ENCODE measurements around the gene PHRF1.

PHRF1 gene

DNA sequence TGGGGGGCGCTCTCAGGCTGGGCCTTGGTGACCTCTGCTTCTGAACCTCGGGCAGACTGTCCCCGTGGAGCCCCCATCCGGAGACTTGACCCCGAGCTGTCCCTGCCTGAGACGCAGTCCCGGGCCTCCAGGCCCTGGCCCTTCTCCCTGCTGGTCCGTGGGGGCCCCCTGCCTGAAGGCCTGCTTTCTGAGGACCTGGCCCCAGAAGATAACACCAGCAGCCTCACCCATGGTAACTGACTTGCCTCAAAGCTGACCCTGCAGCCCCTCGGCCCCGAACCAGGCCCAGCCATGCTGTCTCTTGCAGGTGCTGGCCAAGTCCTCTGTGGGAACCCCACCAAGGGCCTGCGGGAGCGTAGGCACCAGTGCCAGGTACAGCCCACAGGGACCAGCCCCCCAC is 24.7 kb upstream of the PHRF1 start:
- no CpG with 5 or more reads among the region's 12 CpGs for WGBS (ENCODE audit: extremely low coverage, insufficient coverage, low lambda C conversion rate)
- H4K8ac ChIP-seq (ENCODE audit: low read depth, low read length) = no peak overlapping the region
- H2BK5ac ChIP-seq (ENCODE audit: low read length) = no peak overlapping the region
- no peaks in the 10 kb centered on the region for H3K79me1 ChIP-seq (ENCODE audit: low read length)
- no peak overlapping the region for H2BK15ac ChIP-seq (replicated peaks; ENCODE audit: low read depth)
- DNase-seq = no peak
- no peak overlapping the region for H3K4me2 ChIP-seq (ENCODE audit: low read length)
- no peaks in the 10 kb centered on the region for H3K36me3 ChIP-seq (ENCODE audit: control insufficient read depth, insufficient read depth, low read length)
- no peak overlapping the region for H3K4me3 ChIP-seq (ENCODE audit: low read length)
- no peak overlapping the region for H3K18ac ChIP-seq (ENCODE audit: low read length)
- H3K9ac ChIP-seq (ENCODE audit: low read length) = no peak overlapping the region
- H2AK5ac ChIP-seq (ENCODE audit: low read length) = no peak overlapping the region
- H3K27me3 ChIP-seq (ENCODE audit: insufficient read depth, low read length, poor library complexity) = peaks cover 9% of the 10 kb centered on the region
- H3K79me2 ChIP-seq (ENCODE audit: control insufficient read depth, insufficient read depth, low read length) = no peaks in the 10 kb centered on the region
- no peak overlapping the region for H3K23ac ChIP-seq (ENCODE audit: low read length)
- H3K4me1 ChIP-seq (ENCODE audit: control insufficient read depth, low read depth, low read length) = no peaks in the 10 kb centered on the region
- H3K27ac ChIP-seq (ENCODE audit: low read depth, low read length) = no peak overlapping the region
- no peak overlapping the region for H4K5ac ChIP-seq (ENCODE audit: low read length)
- H2BK120ac ChIP-seq (ENCODE audit: low read depth, low read length) = no peak overlapping the region
- H3K4ac ChIP-seq (ENCODE audit: low read depth, low read length) = no peak overlapping the region
- no peak overlapping the region for H3K56ac ChIP-seq (ENCODE audit: low read length)

DNA sequence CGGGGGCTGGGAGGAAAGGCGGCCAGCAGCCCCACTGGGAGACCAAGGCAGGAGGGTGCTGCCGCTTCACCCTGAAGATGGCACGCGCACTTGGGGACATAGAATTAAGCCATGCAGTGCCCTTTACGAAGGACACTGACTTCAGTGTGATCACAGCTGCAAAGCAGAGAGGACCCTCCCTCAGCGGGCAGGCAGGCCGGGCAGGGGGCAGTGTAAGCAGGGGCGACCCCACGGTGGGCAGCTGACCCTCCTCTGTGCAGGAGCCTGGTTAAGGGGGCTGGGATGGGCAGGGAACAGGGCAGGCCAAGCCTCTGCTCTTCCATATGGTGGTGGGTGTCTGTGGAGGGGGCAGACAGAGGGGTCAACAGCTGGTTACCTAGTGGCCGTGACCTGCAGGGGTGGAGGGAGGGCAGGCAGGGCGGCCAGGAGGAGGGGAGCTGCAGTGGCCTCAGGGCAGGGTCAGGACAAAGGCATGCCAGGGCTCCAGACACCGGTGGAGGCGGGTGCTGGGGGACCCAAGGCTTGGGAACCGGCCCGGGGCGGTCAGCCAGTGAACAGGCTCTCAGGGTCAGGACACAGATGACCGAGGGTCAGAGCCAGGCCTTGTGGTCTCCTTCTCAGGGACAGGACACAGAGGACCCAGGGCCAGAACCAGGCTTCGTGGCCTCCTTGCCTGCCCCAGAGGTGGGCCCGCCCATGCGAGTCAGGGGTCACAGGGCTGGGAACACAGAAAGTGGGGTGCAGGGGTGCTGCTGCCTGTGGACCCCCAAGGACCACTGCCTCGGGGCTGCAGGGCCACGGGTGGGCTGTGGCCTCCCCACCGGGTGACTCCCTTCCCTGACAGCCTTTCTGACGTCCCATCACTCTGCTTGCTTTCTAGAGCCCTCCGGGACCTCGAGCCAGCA is 22.9 kb upstream of the PHRF1 start:
- H3K18ac ChIP-seq (ENCODE audit: low read length) = no peak overlapping the region
- H2AK5ac ChIP-seq (ENCODE audit: low read length) = no peak overlapping the region
- no peak overlapping the region for H3K27ac ChIP-seq (ENCODE audit: low read depth, low read length)
- H3K27me3 ChIP-seq (ENCODE audit: insufficient read depth, low read length, poor library complexity) = peaks cover 10% of the 10 kb centered on the region
- H3K4me2 ChIP-seq (ENCODE audit: low read length) = no peak overlapping the region
- no peak for DNase-seq
- no peaks in the 10 kb centered on the region for H3K36me3 ChIP-seq (ENCODE audit: control insufficient read depth, insufficient read depth, low read length)
- no peak overlapping the region for H3K4ac ChIP-seq (ENCODE audit: low read depth, low read length)
- H3K79me1 ChIP-seq (ENCODE audit: low read length) = no peaks in the 10 kb centered on the region
- no peak overlapping the region for H3K56ac ChIP-seq (ENCODE audit: low read length)
- H3K23ac ChIP-seq (ENCODE audit: low read length) = no peak overlapping the region
- WGBS (ENCODE audit: extremely low coverage, insufficient coverage, low lambda C conversion rate) = no CpG with 5 or more reads among the region's 27 CpGs
- H3K79me2 ChIP-seq (ENCODE audit: control insufficient read depth, insufficient read depth, low read length) = no peaks in the 10 kb centered on the region
- no peak overlapping the region for H2BK120ac ChIP-seq (ENCODE audit: low read depth, low read length)
- H4K5ac ChIP-seq (ENCODE audit: low read length) = no peak overlapping the region
- no peak overlapping the region for H3K9ac ChIP-seq (ENCODE audit: low read length)
- H3K4me1 ChIP-seq (ENCODE audit: control insufficient read depth, low read depth, low read length) = no peaks in the 10 kb centered on the region
- no peak overlapping the region for H2BK15ac ChIP-seq (replicated peaks; ENCODE audit: low read depth)
- H3K4me3 ChIP-seq (ENCODE audit: low read length) = no peak overlapping the region
- no peak overlapping the region for H2BK5ac ChIP-seq (ENCODE audit: low read length)
- H4K8ac ChIP-seq (ENCODE audit: low read depth, low read length) = no peak overlapping the region

DNA sequence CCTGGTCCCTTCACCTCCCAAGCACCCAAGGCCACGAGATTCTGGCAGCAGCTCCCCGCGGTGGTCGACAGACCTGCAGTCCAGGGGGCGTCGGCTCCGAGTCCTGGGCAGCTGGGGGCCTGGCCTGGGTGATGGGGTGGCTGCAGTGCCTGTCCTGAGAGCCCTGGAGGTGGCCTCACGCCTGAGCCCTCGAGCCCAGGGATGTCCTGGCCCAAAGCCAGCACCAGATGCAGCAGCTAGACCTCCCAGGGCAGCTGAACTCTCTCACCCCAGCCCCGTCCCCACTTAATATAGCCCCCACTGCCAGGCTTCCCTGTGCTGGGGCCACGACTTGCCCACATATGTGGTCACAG is 22.3 kb upstream of the PHRF1 start:
- Histone ChIP-seq H4K5ac (ENCODE audit: low read length) (no peak overlapping the region), H3K4ac (ENCODE audit: low read depth, low read length) (no peak overlapping the region), H3K36me3 (ENCODE audit: control insufficient read depth, insufficient read depth, low read length) (no peaks in the 10 kb centered on the region), H3K4me1 (ENCODE audit: control insufficient read depth, low read depth, low read length) (no peaks in the 10 kb centered on the region), H3K79me1 (ENCODE audit: low read length) (no peaks in the 10 kb centered on the region), H3K9ac (ENCODE audit: low read length) (no peak overlapping the region), H4K8ac (ENCODE audit: low read depth, low read length) (no peak overlapping the region), H3K27ac (ENCODE audit: low read depth, low read length) (no peak overlapping the region), H3K4me3 (ENCODE audit: low read length) (no peak overlapping the region), H2BK120ac (ENCODE audit: low read depth, low read length) (no peak overlapping the region), H2AK5ac (ENCODE audit: low read length) (no peak overlapping the region), H3K23ac (ENCODE audit: low read length) (no peak overlapping the region), H2BK5ac (ENCODE audit: low read length) (no peak overlapping the region), H3K79me2 (ENCODE audit: control insufficient read depth, insufficient read depth, low read length) (no peaks in the 10 kb centered on the region), H3K27me3 (ENCODE audit: insufficient read depth, low read length, poor library complexity) (peaks cover 10% of the 10 kb centered on the region), H3K56ac (ENCODE audit: low read length) (no peak overlapping the region), H3K18ac (ENCODE audit: low read length) (no peak overlapping the region), H2BK15ac (replicated peaks; ENCODE audit: low read depth) (no peak overlapping the region), H3K4me2 (ENCODE audit: low read length) (no peak overlapping the region)
- DNase-seq = no peak
- WGBS (ENCODE audit: extremely low coverage, insufficient coverage, low lambda C conversion rate) = no CpG with 5 or more reads among the region's 11 CpGs

DNA sequence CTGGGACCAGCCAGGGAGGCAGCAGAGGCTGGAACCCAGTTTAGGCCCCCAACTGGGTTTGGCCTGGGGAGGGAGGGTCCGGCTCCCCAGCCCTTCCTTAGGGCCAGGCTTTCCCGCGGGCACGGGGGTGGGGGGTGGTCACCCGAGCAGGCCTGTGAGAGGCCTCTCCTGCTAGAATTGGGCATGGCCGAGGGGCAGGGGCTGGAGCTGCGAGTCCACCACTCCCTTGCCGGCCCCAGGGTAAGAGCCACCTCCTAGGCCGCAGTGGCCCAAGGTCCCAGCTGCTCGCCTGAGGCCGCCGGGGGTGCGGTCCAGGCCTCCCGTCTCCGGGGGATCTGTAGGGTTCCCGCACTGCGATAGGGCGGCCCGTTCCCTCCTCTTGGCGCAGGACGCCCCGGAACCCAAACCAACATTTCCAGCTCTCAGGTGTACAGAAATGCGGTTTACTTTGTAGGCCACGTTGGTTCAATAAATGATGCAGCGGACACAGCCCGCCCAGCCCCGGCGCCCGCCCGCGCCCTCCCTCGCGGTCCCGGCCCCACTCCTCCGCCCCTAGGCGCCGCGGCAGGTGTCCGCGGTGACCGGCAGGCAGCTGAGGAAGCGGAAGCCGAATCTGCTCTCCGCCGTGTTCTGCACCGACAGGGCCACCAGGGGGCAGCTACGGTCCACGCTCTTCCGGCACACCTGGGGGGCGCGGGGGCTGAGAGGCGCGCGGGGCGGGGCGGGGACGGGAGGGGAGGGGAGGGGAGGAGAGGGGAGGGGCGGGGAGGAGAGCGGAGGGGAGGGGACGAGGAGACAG is 21.6 kb upstream of the PHRF1 start:
- no peak overlapping the region for H2BK5ac ChIP-seq (ENCODE audit: low read length)
- H3K18ac ChIP-seq (ENCODE audit: low read length) = no peak overlapping the region
- H3K23ac ChIP-seq (ENCODE audit: low read length) = no peak overlapping the region
- no peak overlapping the region for H3K4ac ChIP-seq (ENCODE audit: low read depth, low read length)
- no peak overlapping the region for H3K9ac ChIP-seq (ENCODE audit: low read length)
- no peak overlapping the region for H2BK120ac ChIP-seq (ENCODE audit: low read depth, low read length)
- no peaks in the 10 kb centered on the region for H3K36me3 ChIP-seq (ENCODE audit: control insufficient read depth, insufficient read depth, low read length)
- peaks cover 10% of the 10 kb centered on the region for H3K27me3 ChIP-seq (ENCODE audit: insufficient read depth, low read length, poor library complexity)
- H3K79me2 ChIP-seq (ENCODE audit: control insufficient read depth, insufficient read depth, low read length) = no peaks in the 10 kb centered on the region
- no CpG with 5 or more reads among the region's 60 CpGs for WGBS (ENCODE audit: extremely low coverage, insufficient coverage, low lambda C conversion rate)
- no peak overlapping the region for H3K56ac ChIP-seq (ENCODE audit: low read length)
- H2BK15ac ChIP-seq (replicated peaks; ENCODE audit: low read depth) = no peak overlapping the region
- DNase-seq = peak; percentile 89
- H3K4me2 ChIP-seq (ENCODE audit: low read length) = peak overlapping the region; percentile 20
- no peak overlapping the region for H3K27ac ChIP-seq (ENCODE audit: low read depth, low read length)
- H4K8ac ChIP-seq (ENCODE audit: low read depth, low read length) = no peak overlapping the region
- H2AK5ac ChIP-seq (ENCODE audit: low read length) = no peak overlapping the region
- H4K5ac ChIP-seq (ENCODE audit: low read length) = no peak overlapping the region
- no peaks in the 10 kb centered on the region for H3K4me1 ChIP-seq (ENCODE audit: control insufficient read depth, low read depth, low read length)
- H3K79me1 ChIP-seq (ENCODE audit: low read length) = no peaks in the 10 kb centered on the region
- no peak overlapping the region for H3K4me3 ChIP-seq (ENCODE audit: low read length)

DNA sequence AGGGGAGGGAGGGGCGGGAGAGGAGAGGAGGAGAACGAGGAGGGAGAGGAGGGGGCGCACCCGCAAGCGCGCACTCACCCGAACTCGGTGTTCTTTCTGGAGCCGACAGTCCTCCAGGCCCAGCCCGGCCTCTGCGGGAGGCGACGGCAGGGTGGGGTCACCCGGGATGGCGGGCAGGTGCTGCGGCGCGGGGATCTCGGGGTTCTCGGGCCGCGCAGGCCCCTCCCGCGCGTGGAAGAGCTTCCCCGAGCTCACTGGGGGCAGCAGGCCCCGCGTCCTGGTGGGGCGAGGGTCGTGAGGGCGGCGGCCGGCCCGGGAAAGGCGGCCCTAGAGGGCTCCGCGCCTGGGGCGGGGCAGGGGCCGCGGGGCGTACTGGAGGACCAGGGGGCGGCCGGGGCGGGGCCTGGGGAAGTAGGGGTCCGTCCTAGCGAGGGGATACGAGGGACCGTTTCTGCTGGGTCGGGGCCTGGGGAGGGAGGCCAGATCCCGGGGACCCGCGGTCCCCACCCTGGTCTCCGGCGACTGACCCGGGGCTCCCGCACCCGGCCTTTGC is 21.0 kb upstream of the PHRF1 start:
- no peak overlapping the region for H2BK15ac ChIP-seq (replicated peaks; ENCODE audit: low read depth)
- H3K27me3 ChIP-seq (ENCODE audit: insufficient read depth, low read length, poor library complexity) = peaks cover 10% of the 10 kb centered on the region
- no peak overlapping the region for H2BK5ac ChIP-seq (ENCODE audit: low read length)
- peak overlapping the region; percentile 79 for H3K56ac ChIP-seq (ENCODE audit: low read length)
- WGBS (ENCODE audit: extremely low coverage, insufficient coverage, low lambda C conversion rate) = no CpG with 5 or more reads among the region's 57 CpGs
- H4K8ac ChIP-seq (ENCODE audit: low read depth, low read length) = no peak overlapping the region
- no peak overlapping the region for H4K5ac ChIP-seq (ENCODE audit: low read length)
- no peaks in the 10 kb centered on the region for H3K4me1 ChIP-seq (ENCODE audit: control insufficient read depth, low read depth, low read length)
- H3K23ac ChIP-seq (ENCODE audit: low read length) = no peak overlapping the region
- H3K36me3 ChIP-seq (ENCODE audit: control insufficient read depth, insufficient read depth, low read length) = no peaks in the 10 kb centered on the region
- no peak overlapping the region for H2BK120ac ChIP-seq (ENCODE audit: low read depth, low read length)
- no peaks in the 10 kb centered on the region for H3K79me1 ChIP-seq (ENCODE audit: low read length)
- no peak overlapping the region for H2AK5ac ChIP-seq (ENCODE audit: low read length)
- H3K9ac ChIP-seq (ENCODE audit: low read length) = peak overlapping the region; percentile 63
- no peaks in the 10 kb centered on the region for H3K79me2 ChIP-seq (ENCODE audit: control insufficient read depth, insufficient read depth, low read length)
- peak overlapping the region; percentile 6 for H3K18ac ChIP-seq (ENCODE audit: low read length)
- H3K4ac ChIP-seq (ENCODE audit: low read depth, low read length) = no peak overlapping the region
- H3K27ac ChIP-seq (ENCODE audit: low read depth, low read length) = no peak overlapping the region
- H3K4me2 ChIP-seq (ENCODE audit: low read length) = peak overlapping the region; percentile 70
- peak overlapping the region; percentile 24 for H3K4me3 ChIP-seq (ENCODE audit: low read length)
- no peak for DNase-seq
